Activated CD8-positive, alpha-beta memory T cell treated with anti-CD3 and anti-CD28 coated beads, Interleukin-2, amount 50 U/mL, for 1 hour (primary cell): ENCODE data around the gene ZNHIT3.
A peak's percentile ranks its signal among the peaks of the same experiment; 100 is the strongest.

Experiments
- DNase-seq: peaks from one replicate; pipeline ENCODE4 v3.0.0-alpha.2; 2020; ENCODE audit errors: extremely low read depth

ZNHIT3 gene

GRCh38 chr17:36512641-36513040, 26.2 kb downstream of the ZNHIT3 start:
- no peak for DNase-seq

GRCh38 chr17:36514856-36515255, 28.4 kb downstream of the ZNHIT3 start:
- no peak for DNase-seq

- DNase-seq: no peak
These were observed 29.4 kb downstream of the ZNHIT3 start for GRCh38 chr17:36515837-36516236.

GRCh38 chr17:36523113-36523512, 36.6 kb downstream of the ZNHIT3 start:
- no peak for DNase-seq

GRCh38 chr17:36524428-36524876, 38.0 kb downstream of the ZNHIT3 start:
- no peak for DNase-seq

- no peak for DNase-seq
These were observed 38.6 kb downstream of the ZNHIT3 start for GRCh38 chr17:36525113-36525512.

GRCh38 chr17:36525888-36526287, 39.4 kb downstream of the ZNHIT3 start:
- no peak for DNase-seq

- no peak for DNase-seq
These were observed 41.3 kb downstream of the ZNHIT3 start for GRCh38 chr17:36527621-36528250.

GRCh38 chr17:36529121-36529520, 42.6 kb downstream of the ZNHIT3 start:
- DNase-seq: no peak

GRCh38 chr17:36532435-36532975, 46.0 kb downstream of the ZNHIT3 start:
- DNase-seq: no peak

GRCh38 chr17:36533935-36534839, 47.7 kb downstream of the ZNHIT3 start:
- no peak for DNase-seq

- DNase-seq: peak; percentile 63
These were observed 48.6 kb downstream of the ZNHIT3 start, which contains the start of the genes MYO19 and PIGW for GRCh38 chr17:36534840-36535668. Gene MYO19 (minus strand): TSS chr17:36534868. CDS start chr17:36532538, 2,330 bp downstream. Gene PIGW (plus strand): TSS chr17:36534987. CDS start chr17:36537102, 2,115 bp downstream.

GRCh38 chr17:36535669-36536081, 49.2 kb downstream of the ZNHIT3 start:
- no peak for DNase-seq

- no peak for DNase-seq
These were observed 54.2 kb downstream of the ZNHIT3 start for GRCh38 chr17:36540696-36541095.

- no peak for DNase-seq
These were observed 56.3 kb downstream of the ZNHIT3 start for GRCh38 chr17:36542755-36543154.

GRCh38 chr17:36544044-36544306, 57.5 kb downstream of the ZNHIT3 start:
- no peak for DNase-seq

- peak; percentile 83 for DNase-seq
These were observed 58.0 kb downstream of the ZNHIT3 start, which contains the start of gene GGNBP2 for GRCh38 chr17:36544307-36545076. Gene GGNBP2 (plus strand): TSS chr17:36544919. CDS start chr17:36545725, 806 bp downstream.

GRCh38 chr17:36545077-36545464, 58.6 kb downstream of the ZNHIT3 start:
- no peak for DNase-seq
